SHP77 (cell line): Measurements from ENCODE around the gene C22orf42.
"Not testable (repeated sequence)": the region's sequence is repeated elsewhere in the genome, so short reads cannot be mapped to it uniquely, and the experiment has no call there.

Experiments used
- DNase-seq, 2 experiments: peaks; one replicate each; lab custom pipeline; 2025; lab: John Stamatoyannopoulos, UW

The C22orf42 gene, protein sequence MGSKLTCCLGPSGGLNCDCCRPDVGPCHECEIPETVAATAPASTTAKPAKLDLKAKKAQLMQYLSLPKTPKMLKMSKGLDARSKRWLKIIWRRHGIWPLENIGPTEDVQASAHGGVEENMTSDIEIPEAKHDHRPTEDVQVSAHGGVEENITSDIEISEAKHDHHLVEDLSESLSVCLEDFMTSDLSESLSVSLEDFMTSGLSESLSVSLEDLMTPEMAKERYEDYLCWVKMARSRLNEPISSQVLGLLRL

DNA sequence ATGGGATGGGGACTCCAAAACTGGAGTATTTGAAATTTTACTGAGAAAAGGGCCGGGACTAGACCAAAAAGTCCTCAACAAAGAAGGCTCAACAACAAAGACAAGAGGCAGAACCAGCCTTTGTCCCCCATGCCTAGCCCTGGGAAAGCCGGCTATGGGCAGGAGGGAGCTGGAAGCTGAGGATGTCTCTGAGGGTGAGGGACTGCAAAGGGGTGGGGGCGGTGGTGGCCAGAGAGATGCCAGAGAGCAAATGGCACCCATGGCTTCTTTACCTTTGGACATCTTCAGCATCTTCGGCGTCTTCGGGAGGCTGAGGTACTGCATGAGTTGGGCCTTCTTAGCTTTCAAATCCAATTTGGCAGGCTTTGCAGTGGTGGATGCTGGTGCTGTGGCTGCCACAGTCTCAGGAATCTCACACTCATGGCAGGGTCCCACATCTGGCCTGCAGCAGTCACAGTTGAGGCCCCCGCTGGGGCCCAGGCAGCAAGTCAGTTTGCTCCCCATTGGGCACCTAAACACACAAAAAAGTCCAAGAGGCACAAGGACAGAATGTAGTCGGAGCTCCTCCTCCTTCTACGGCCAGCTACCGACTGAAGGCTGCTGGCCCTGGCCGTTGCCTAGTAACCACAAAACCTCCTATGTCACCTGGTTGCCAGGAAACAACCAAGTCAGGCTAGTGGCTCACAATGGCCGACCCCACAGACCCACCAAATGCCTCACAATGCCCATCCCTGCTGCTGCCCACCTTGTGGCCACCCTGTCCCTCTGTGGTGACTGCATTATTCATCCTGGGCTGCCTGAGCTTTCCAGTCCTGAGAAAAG lies at the start of gene C22orf42:
C22orf42 (minus strand) TSS at position 592 of the 822 bp plus-strand sequence; CDS start at position 504, 88 bp downstream.
- DNase-seq: no peak

DNA sequence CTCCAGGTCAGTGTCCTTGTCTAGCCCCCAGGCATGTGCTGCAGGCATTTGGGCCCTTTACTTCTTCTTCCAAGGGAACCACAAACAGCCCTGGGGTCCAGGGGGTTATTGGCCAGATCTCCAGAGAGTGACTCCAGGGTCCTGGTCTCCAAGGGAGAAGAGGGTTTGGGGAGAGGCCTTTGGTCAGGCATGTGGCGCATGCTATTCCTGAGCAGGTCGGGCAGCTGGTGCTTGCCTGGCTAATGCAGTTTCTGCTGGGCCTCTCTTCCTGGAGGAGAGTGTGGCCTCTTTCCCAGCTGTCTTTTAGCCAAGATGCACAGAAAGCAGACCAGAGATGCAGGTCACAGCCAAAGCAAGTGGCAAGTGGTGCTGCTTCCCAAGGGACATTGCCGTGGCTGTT lies 49.6 kb upstream of the C22orf42 start:
- no peak for DNase-seq

DNA sequence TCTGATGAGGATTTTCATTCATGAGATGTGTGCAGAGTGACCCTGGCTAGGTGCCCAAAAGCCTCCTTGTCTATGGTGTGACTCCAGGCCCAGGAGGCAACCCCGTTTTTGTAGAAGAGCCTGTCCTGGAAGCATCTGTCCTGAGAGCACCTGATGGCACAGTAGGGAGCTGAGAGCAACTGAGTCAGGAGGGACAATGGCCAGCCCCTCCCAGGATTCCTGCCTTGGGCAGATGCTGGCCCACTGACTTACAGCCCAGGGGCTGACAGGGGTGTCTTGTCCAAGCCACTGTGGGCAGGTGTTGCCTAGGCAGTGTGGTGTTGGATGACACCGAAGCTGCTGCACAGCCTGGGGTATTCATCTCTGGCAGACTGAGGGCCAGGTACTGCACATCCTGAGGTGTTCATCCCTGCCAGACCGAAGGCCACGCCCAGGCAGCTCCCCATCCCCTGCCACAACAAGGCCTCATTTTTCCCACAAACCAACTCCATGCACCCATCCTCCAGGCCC lies 48.9 kb upstream of the C22orf42 start:
- DNase-seq: no peak

DNA sequence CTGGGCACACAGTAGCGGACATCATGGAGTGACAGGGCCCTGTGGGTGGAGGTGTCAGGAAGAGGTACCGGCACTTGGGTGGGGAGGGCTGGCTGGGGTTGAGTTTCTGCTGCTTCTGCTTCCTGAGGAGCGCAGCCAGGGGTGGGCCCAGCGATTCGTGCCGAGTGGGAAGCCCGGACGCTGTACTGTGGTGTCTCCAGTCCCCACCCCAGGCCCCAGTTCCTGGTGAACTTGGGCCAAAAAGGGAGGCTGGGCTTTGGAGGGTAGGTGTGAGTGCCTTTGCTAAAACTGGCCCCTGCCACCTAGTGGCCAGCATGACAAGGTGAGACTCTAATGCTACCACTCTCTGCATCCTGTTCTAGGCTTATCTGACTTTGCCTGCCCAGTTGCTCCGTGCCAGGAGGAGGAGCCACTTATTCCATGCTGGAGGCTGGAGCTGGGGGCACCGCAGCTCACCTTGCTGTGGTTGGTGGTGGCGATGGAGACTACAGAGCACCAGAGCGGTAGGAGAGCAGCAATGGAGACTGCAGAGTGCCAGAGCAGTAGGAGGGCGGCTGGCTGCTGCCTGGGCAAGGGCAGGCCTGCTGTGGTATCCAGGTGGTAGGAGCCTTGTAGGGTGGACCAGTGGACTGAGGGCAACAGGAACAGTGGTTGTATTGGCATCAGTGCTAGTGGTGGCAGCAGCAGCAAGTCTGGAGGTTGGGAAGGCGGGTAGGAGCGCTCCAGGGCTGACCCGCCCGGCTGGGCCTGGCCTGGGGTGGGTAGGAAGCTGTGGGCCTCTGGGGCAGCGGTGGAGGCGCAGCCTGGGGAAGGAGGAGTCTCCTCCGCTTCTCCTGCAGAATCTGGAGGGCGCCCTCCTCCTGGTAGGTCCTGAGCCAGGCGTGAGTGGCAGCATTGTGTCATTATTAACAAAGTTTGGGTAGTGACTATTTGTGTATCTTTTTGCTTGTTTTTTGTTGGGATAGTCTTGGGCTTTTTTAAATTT lies 48.0 kb upstream of the C22orf42 start:
- peak; percentile 13 to 55 for DNase-seq

DNA sequence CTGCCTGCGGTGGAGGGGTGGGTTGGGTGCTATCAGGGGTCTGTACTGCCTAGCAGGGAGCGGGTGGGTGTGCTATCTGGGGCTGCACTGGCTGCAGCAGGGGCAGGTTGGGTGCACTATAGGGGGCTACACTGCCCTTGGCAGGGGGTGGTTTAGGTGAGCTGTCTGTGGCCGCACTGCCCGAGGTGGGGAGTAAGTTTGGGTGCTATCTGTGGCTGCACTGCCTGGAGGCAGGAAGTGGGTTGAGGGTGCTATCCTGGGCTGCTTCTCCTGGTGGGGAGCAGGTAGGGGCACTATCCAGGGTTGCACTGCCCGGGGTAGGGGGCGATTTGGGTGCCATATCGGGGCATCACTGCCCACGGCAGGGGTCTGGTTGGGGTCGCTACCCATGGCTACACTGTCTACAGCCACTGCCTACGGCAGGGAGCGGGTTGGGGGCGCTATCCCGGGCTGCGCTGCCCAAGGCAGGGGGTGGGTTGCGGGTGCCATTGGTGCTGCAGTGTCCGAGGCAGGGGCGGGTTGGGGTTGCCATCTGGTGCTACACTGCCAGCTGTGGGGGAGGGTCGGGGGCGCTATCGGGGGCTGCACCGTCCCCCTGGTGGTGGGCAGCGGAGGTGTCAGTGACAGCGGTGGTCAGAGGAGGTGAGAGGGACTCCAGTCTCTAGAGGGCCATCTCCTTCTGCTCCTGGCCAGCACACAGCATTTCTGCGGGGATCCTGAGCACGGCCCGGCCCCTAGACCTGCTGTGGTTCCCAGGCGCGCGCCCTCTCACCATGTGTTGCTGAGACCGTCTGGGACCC lies 47.1 kb upstream of the C22orf42 start:
- DNase-seq: no peak

DNA sequence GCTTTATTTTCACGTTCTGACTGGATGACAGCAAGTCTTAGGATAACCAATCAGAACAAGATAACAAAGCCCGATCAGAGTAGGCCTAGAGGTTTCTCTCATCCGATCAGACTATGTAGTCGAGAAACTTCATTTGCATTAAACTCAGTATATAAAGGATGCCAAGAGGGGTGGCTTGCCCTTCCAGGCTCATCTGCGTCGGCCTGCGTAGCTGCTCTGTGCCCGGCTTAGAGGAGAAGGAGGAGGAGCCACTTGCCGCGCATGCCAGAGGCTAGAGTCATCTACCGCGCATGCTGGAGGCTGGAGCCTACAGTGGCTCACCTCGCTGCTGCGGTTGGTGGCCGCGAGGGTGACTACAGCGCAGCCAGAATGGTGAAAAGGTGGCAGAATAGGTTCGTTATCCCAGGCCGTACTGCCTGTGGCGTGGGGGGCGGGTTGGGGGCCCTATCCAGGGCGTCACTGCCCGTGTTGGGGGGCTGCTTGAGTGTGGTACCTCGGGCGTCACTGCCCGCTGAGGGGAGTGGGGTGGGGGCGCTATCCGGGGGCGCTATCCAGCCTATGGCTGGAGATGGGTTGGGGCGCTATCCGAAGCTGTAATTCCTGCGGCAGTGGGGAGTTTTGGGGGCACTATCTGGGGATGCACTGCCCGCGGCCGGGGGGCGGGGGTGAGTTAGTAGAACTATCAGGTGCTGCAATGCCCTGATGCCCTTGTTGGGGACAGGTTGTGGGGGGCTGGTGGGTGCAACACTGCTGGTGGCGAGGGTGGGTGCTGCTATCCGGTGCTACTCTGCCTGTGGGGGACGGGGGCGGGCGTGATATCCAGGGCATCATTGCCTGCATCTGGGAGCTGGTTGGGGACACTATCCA lies 46.0 kb upstream of the C22orf42 start, which contains the start of gene RFPL2:
RFPL2 (minus strand) TSS at position 218 of the 867 bp plus-strand sequence. CDS start 2,622 bp downstream, outside the sequence.
- DNase-seq: peak; percentile 64 to 85

DNA sequence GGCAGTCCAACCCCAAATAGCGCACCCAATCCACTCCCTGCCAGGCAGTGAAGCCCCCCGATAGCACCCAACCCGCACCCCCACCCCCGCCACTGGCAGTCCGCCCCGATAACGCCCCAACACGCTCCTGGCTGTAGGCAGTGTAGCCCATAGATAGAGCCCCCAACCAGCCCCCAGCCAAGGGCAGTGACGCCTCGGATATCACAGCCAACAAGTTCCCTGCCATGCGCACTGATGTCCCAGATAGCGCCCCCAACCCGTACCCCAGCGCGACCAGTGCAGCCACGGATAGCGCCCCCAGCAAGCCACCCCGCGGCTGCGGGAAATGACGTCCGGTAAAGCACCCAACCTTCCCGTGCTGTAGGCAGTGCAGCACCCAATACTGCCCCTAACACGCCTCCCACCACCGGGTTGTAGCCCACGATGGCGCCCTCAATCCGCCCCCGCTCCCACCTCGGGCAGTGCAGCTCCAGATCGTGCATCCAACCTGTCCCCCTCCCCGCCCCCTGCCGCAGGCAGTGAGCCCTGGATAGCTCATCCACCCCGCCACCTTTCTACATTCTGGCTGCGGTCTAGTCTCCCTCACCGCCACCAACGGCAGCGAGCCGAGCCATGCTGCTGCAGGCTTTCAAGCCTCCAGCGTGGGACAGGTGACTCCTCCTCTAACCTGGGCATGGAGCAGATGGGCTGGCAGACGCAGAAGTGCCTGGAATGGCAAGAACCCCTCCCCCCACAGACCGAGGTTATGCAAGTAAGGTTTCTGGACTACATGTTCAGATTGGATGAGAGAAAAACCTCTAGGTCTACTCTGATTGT lies 45.1 kb upstream of the C22orf42 start:
- DNase-seq: peak; percentile 18 to 24

DNA sequence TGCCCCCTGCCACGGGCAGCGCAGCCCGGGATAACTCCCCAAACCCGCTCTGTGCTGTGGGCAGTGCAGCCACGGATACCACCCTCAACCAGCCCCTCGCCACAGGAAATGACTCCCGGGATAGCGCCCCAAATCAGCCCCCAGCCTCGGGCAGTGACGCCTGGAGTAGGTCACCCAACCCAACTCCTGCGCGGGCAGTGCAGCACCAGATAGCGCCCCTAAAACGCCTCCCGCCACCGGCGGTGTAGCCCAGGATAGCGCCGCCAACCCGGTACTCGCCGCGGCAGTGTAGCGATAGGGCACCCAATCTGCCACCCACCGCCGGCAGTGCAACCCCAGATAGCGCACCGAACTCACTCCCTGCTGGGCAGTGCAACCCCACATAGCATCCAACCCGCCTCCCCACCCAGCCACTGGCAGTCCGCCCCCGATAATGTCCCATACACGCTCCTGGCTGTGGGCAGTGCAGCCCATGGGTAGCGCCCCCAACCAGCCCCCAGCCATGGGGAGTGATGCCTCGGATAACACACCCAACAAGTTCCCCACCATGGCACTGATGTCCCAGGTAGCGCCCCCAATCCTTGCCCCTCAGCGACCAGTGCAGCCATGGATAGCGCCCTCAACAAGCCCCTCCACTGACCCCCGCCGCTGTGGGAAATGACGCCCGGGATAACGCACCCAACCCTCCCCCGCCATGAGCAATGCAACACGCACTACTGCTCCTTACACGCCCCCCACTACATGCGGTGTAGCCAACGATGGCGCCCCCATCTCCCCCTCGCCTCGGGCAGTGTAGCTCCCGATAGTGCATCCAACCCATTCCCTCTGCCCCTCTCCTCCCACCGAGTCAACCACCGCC lies 44.3 kb upstream of the C22orf42 start:
- no peak for DNase-seq

DNA sequence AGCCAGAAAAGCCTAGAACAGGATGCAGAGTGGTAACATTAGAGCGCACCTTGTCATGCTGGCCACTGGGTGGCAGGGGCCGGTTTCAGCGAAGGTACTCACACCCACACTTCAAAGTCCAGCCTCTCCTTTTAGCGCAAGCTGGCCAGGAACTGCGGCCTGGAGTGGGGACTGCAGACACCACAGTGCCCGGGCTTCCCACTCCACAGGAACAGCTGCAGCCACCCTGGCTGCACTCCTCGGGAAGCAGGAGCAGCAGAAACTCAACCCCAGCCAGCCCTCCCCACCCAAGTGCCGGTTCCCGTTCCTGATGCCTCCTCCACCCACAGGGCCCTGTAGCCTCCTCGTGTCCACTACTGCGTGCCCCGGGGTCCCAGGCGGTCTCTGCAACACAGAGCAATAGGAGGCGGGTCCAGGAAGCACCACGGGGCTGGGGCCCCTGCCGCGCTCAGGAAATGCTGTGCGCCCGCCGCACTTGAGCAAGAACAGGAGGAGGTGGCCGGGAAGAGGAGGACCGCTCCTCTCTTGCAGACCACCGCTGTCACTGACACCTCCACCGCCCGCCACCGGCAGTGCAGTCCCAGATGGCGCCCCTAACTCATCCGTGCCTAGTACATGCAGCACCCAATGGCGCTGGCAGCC lies 43.6 kb upstream of the C22orf42 start:
- DNase-seq: peak; percentile 81 to 86

DNA sequence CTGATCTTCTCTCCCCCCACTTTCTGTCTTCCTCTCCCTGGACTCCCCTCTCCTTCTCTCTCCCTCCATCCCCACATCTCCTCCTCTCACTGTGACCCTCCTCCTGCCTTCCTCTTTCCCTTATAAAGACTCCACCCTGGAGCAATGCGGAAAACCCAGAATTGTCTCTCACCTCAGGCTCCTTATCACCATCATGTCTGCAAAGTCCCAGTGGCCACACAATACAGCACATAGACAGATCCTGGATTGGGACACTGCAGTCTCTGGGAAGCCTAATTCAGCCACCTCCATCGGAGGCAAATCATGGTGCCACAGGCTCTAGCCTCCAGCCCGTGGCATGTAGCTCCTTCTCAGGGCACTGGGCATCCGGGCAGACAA lies 43.0 kb upstream of the C22orf42 start:
- DNase-seq: no peak

DNA sequence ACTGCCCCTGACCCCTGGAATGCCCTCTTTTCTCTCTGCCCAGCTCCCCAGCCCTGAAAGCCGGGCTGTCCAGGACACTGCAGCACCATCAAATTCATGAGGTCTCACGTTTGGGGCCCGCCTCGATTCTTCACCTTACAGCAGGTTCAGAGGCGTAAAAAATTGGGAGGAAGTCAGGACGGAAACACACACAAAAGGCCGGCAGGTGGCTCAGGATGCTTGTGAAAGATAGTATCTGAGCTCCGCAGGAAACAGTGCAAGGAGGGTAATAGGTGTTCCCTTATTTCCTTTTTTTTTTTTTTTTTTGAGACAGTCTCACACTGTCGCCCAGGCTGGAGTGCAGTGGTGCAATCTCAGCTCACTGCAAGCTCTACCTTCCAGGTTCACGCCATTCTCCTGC lies 41.6 kb upstream of the C22orf42 start:
- no peak for DNase-seq

DNA sequence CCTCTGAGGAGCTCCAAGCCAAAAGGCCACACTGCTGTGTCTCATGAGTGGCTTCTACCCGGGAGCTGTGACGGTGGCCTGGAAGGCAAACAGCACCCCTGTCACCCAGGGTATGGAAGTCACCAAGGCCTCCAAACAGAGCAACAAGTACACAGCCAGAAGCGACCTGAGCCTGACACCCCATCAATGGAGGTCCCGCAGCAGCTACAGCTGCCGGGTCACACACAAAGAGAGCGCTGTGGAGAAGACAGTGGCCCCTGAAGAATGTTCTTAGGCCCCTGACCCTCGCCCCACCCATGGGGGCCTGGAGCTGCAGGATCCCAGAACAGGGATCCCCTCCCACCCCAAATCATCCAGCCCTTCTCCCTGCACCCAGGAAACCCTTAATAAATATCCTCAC lies 40.9 kb upstream of the C22orf42 start:
- no peak for DNase-seq

DNA sequence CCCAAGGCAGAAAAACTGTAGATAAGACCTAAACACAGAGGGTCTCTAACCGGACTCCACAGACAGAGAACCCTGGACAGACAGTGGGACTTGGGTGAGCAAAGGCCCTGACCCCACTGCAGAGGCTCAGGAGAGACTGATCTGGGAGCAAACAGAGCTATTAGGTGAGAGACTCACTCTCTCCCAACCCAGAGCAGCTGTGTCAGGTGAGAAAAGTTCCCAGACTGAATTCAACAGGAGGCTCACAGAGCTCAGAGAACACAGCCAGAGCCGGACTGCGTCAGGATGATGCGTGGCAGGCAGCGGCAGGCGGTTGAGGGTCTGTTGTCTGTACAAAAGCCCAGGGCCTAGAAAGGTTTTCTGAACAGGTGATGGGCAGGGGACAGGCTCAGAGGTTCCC lies 40.2 kb upstream of the C22orf42 start:
- DNase-seq: no peak

DNA sequence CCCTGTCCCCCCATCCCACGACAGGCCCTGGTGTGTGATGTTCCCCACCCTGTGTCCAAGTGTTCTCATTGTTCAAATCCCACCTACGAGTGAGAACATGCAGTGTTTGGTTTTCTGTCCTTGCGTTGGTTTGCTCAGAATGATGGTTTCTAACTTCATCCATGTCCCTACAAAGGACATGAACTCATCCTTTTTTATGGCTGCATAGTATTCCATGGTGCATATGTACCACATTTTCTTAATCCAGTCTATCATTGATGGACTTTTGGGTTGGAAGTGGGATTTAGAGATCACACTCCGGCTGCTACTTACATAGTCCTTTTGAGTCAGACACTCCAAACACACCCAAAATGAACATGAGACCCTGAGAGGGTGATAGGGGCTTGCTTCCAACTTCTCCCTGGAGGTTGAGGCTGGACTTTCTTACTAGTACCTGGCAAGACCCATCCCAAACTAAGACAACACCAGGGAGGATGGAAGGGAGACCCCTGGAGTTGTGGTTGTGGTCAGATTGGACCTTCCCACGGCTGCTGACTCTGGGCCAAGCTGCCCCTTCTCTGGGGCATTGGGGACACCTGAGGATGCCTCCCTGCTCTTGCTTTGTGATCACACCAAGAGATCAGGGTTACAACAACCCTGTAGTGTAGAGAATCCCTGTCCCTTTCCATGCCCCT lies 38.6 kb upstream of the C22orf42 start:
- not testable (repeated sequence) for DNase-seq

DNA sequence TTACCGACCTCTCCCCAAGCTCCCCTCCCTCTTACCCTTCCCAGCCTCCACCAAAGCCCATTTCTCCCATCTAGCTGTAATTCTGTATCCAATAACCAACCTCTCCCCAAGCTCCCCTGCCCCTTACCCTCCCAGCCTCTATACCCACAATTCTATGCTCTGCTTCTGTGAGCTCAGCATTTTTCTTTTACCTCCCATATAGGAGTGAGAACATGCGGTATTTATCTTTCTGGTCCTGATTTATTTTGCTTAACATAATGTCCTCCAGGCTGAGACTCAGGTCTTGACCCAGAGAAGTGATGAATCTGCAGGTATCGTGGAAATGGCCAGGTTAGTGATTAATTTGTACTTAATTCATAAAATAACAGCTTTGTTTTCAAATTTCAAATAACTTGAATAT lies 36.8 kb upstream of the C22orf42 start:
- not testable (repeated sequence) for DNase-seq

DNA sequence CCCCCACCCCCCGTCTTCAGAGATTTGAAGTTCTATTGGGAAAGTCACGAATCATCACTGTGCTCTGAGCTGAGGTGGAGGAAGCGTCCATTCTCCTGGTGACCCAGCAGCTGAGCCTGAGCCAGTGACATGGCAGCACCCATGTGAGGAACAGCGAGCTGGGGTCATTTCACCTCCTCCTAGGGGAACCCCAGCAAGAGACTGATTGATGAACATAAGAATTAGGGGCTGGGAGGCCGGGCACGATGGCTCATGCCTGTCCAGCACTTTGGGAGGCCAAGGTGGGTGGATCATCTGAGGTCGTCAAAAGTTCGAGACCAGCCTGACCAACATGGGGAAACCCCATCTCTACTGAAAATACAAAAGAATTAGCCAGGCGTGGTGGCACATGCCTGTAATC lies 34.2 kb upstream of the C22orf42 start:
- not testable (repeated sequence) for DNase-seq

DNA sequence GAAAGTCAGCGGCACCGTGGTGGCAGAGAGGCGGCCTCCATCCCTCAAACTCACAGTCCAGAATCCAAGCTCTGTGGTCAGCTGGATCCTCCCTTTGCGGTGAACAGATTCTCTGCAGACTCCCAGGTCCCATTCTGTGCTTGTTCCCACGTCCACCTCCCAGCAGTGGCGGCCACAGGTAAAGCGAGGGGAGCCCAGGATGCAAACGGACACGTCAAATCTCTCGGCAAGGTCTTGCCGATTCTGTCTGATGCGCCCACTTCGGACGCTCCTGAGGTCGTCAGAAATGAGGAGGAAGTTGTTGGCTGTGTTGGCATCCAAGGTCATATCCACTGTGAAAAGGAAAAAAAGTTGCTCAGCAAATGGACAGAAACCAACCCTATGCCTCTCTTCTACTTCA lies 31.9 kb upstream of the C22orf42 start:
- not testable (repeated sequence) for DNase-seq
